GM12891 (cell line): Measurements from ENCODE around the gene CLCNKA.

Experiments used
- DNase-seq: peaks from one replicate; pipeline ENCODE4 v3.0.0; 2011; ENCODE audit warnings: low spot score; ENCODE audit not compliant: insufficient read length
- FAIRE-seq: peaks from 2 replicates; lab custom pipeline; 2011; peaks lifted over from hg19 to GRCh38; lab: Jason Lieb, UNC
- PAX5 ChIP-seq: IDR thresholded peaks from 2 replicates; pipeline ENCODE4 v1.6.1; 2011; ENCODE audit warnings: low read length, moderate library complexity, mild to moderate bottlenecking; ENCODE audit not compliant: insufficient read depth, severe bottlenecking
- POLR2A ChIP-seq: IDR thresholded peaks from 2 replicates; pipeline ENCODE4 v1.6.1; 2011; ENCODE audit warnings: low read depth, low read length, control low read depth
- POLR2AphosphoS5 ChIP-seq: IDR thresholded peaks from 2 replicates; pipeline ENCODE4 v1.6.1; 2011; ENCODE audit warnings: low read depth, low read length, control low read depth
- POU2F2 ChIP-seq: IDR thresholded peaks from 2 replicates; pipeline ENCODE4 v1.6.1; 2011; ENCODE audit warnings: low read depth, mild to moderate bottlenecking, control low read depth, low read length, moderate library complexity
- SPI1 ChIP-seq: IDR thresholded peaks from 2 replicates; pipeline ENCODE4 v1.6.1; 2011; ENCODE audit warnings: low read depth, low read length, control low read depth
- TAF1 ChIP-seq: IDR thresholded peaks from 2 replicates; pipeline ENCODE4 v1.6.1; 2011; ENCODE audit warnings: low read depth, low read length, control low read depth

The CLCNKA gene

DNA sequence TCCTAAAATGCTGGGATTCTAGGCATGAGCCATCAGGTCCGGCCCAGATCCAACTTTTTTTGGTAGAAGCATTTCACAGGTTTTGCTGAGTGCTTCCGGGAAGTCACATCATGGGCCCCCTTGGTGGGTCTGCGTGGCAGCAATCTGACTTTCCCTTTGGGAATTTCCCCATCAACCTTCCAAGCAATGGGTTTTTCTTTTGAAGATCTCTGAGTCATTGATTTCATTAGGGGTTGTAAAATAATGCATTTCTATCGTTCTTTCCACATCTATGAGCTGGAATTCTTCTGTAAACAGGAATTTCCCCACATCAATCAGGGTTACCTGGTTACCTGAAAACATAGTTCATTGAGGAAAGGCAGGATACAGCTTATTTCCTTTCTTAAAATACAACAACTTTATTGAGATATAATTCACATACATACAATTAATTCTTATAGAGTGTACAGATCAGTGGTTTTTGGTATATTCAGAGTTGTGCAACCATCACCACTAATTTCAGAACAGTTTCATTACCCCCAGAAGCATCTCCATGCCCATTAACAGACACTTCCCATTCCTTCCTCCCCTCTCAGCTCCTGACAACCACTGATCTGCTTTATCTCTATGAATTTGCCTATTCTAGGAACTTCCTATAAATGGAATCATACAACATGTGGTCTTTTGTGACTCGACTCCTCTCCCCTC, 36.1 kb upstream of the CLCNKA start:
- TF ChIP-seq SPI1 (no peak), POU2F2 (no peak), POLR2AphosphoS5 (no peak), POLR2A (no peak), TAF1 (no peak), PAX5 (no peak)
- peak; percentile 35 for FAIRE-seq
- no peak for DNase-seq

- no peak for FAIRE-seq
- TF ChIP-seq POLR2AphosphoS5 (no peak), POLR2A (no peak), SPI1 (no peak), POU2F2 (no peak), PAX5 (no peak), TAF1 (no peak)
- no peak for DNase-seq
These were observed 32.7 kb upstream of the CLCNKA start for GRCh38 chr1:15988856-15989736.

- DNase-seq = no peak
- FAIRE-seq = no peak
- no peak for TF ChIP-seq POLR2A
- TF ChIP-seq PAX5 = no peak
- no peak for TF ChIP-seq POLR2AphosphoS5
- no peak for TF ChIP-seq SPI1
- no peak for TF ChIP-seq TAF1
- no peak for TF ChIP-seq POU2F2
These were observed 32.1 kb upstream of the CLCNKA start for GRCh38 chr1:15989776-15990175.

DNA sequence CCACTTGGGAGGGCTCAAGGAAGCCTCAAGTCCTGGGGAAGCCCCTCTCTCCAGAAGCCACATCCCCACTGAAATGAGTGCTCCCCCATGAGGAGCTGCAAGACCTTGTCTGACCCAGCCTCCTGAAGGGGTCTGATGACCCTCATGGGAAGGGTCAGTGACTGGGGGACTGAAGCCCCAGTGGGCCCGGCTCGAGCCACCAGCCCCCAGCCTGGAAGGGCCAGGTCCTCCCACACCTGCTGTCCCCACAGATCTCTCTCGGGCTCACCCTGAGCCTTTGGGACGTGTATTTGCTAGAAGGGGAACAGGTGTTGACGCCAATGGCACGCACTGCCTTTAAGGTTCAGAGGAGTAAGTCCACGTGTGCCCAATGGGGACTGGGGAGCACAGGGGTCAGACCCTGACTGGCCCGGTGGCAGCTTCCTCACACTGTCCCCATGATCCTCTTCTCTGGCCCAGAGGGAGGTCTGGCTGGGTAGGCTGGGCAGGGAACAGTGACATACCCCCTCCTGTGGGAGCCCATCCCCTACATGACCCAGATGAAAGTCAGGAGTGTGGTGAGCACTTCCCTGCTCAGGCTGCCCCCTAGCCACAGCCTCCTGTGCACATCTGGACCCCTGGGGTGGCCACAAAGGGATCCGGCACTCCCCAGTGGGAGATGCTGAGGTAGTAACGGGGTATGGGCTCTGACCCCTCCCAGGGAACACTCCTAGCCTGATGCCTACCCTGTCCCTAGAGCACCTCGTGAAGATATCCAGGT, 30.2 kb upstream of the CLCNKA start:
- no peak for DNase-seq
- TF ChIP-seq SPI1 (no peak), TAF1 (no peak), POLR2AphosphoS5 (no peak), PAX5 (no peak)
- FAIRE-seq = no peak

- no peak for FAIRE-seq
- TF ChIP-seq POLR2AphosphoS5 (no peak), POLR2A (no peak), SPI1 (no peak), PAX5 (no peak), TAF1 (no peak)
These were observed 29.7 kb upstream of the CLCNKA start for GRCh38 chr1:15992187-15992553.

DNA sequence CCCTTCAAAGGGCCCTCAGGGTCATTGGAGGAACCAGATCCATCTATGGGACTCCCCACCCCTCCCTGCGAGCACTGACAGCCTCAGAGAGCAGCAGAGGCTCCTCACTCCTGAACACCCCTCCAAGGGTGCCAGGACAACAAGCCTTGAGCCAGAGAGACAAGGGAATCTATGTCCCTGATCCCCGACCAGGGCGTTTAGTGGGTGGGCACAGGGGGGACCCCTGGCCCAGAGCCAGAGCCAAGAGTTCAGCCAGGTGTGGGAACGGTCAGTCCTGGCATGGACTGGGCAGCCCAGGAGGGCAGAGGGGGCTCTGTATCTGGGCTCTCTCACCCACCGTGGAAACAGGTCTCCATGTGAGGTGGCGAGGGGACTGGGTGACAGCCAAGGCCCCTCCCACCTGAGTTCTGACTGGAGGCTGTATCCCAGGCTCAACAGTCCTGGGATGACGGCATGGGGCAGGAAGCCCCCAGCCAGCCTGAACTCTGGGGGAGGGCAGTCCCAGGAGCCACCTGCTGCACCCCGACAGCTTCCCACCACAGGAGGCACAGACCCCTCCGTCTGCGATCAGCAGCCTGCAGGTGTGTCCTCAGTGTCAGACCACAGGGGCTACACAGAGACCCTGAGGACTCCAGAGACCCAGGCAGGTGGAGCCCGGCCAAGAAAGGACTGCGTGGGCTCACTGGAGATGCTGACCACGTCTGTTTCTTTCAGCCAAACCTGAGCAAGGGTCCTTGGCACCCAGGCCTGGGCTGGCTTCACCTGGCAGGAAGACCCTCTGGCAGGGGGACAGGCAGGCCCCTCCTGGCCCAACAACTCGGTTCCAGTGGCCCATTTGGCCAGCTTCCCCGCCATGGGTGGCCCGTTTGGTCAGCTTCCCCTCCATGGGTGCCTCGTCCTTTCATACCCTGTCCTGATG, 29.0 kb upstream of the CLCNKA start:
- FAIRE-seq (no peak), DNase-seq (no peak)
- TF ChIP-seq TAF1 (no peak), POLR2A (no peak), SPI1 (no peak), POU2F2 (no peak)

More at GRCh38 chr1:15992187-15992553, 29.7 kb upstream of the CLCNKA start:
- no peak for DNase-seq

GRCh38 chr1:15993666-15994065, 28.2 kb upstream of the CLCNKA start:
- DNase-seq = no peak
- TF ChIP-seq PAX5 (no peak), SPI1 (no peak), TAF1 (no peak), POU2F2 (no peak), POLR2AphosphoS5 (no peak), POLR2A (no peak)
- FAIRE-seq = no peak

DNA sequence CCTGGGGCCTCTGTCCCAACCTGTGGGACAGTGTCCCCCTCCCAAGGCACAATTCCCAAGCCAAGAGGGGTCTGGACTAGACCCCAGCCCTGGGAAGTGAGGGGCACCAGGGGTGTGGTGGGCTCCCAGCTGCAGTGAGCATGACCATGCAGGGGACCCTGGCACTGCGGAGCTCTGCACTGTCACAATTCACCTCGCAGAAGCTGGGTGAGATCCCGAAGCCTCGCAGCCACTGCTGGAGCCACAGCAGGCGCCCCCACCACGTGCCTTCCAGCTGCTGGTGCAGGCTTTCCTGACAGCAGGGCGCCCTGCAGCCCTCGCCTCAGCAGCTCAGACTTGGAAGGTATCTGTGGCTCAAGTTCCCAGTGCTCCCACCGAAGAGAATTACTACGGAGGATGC, 27.8 kb upstream of the CLCNKA start:
- TF ChIP-seq PAX5 (no peak), TAF1 (no peak), POLR2AphosphoS5 (no peak), SPI1 (no peak), POU2F2 (no peak)
- DNase-seq (no peak), FAIRE-seq (no peak)
